Measurements from ENCODE around the gene SOX13. TPM values are rescaled to one million over a fixed set of nuclear protein-coding genes. Genes with fewer than 3 reads are reported as not detected.

Gene SOX13
- total RNA-seq (10 to 100 TPM in 1 of 5 experiments, 1 to 10 TPM in 1, under 1 TPM in 3; 0.24 to 10.1 (median 0.85) TPM), polyA plus RNA-seq (not detected), total RNA-seq (not detected)

GRCh38 chr1:204072931-204073836, at the start of gene SOX13:
Gene SOX13, plus strand, starts transcription at chr1:204073115. Its CDS starts 39,801 bp downstream, at chr1:204112916.
- intact Hi-C loops (cut with micrococcal nuclease): no loop called here
- Mint-ChIP-seq H3K4me3 (peak within 1 kb of the TSS; percentile 49 to 88 (median 75)), H3K4me1 (peaks cover 0 to 28% (median 22%) of the 10 kb centered on the region in 7 donors), H3K36me3 (peaks cover 0 to 6% (median 1%) of the 10 kb centered on the region in 5 donors), H3K9me3 (peaks cover 0 to 5% (median 2%) of the 10 kb centered on the region in 11 donors), H3K27ac (no peak within 1 kb of the TSS), H3K27me3 (peaks cover 50 to 89% (median 65%) of the 10 kb centered on the region in 5 donors)
- ATAC-seq (peak; percentile 69), DNase-seq (peak in 1 of 9 donors; percentile 24)
- Histone ChIP-seq H3K36me3 (ENCODE audit: control insufficient read depth in 2 of 3, insufficient read depth in 3 of 3, low read length in 3 of 3) (no peaks in the 10 kb centered on the region), H3K4me1 (ENCODE audit: control insufficient read depth in 2 of 2, insufficient read depth in 2 of 2, low read length in 2 of 2) (peaks cover 0 to 4% of the 10 kb centered on the region in 2 donors), H3K4me3 (ENCODE audit: low read length) (peak within 1 kb of the TSS; percentile 55), H3K27ac (ENCODE audit: low read depth, low read length) (no peak within 1 kb of the TSS), H3K9me3 (ENCODE audit: control insufficient read depth in 2 of 3, low read length in 3 of 3) (no peaks in the 10 kb centered on the region), H3K27me3 (ENCODE audit: control insufficient read depth in 2 of 2, insufficient read depth in 2 of 2, low read length in 2 of 2) (peaks cover 0 to 5% of the 10 kb centered on the region in 2 donors)
- CTCF ChIA-PET: no interaction called here
- POLR2A ChIA-PET: no interaction called here

DNA sequence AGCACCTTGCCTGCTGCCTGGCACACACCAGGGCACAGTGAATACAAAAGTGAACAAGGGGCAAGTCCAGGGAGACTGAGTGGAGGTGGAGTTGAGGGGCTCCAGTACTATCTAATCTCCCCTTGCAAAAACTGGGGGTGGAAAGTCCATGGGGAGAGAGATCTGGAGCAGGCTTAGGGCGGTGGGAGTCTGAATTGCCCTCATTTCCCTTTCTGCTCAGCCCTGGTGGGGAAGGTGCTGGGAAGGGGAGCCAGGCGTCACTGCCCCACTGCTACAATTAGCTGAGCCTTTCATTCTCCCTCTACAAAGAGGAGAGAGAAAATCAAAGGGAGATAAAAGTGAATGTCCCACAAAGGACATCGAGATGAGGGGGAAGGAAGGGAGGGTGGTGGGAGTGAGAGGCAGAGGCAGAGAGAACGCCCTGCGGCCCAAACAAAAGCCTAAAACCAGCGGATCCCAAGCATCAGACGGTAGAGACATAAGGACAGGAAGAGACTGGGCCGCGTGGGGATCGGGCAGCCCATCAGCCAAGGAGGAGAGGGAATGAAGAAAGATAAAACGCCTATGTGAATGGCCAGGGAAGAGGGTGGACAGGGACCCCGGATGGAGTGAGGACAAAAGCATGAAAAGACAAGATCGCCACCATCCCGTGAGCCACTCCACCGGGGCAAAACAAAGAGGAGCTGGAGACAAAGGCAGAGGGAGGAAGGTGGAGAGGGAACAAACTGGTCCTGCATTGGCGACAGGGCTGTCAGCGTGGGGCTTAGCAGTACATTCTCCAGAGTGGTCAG, 46.8 kb upstream of the SOX13 start:
- ChIA-PET POLR2A (no interaction called here), CTCF (no interaction called here)
- Histone ChIP-seq H3K36me3 (ENCODE audit: control insufficient read depth in 2 of 3, insufficient read depth in 3 of 3, low read length in 3 of 3) (no peaks in the 10 kb centered on the region), H3K27ac (ENCODE audit: low read depth, low read length) (no peak overlapping the region), H3K4me3 (ENCODE audit: low read length) (no peak overlapping the region), H3K4me1 (ENCODE audit: control insufficient read depth in 2 of 2, insufficient read depth in 2 of 2, low read length in 2 of 2) (no peaks in the 10 kb centered on the region), H3K9me3 (ENCODE audit: control insufficient read depth in 2 of 3, low read length in 3 of 3) (no peaks in the 10 kb centered on the region), H3K27me3 (ENCODE audit: control insufficient read depth in 2 of 2, insufficient read depth in 2 of 2, low read length in 2 of 2) (no peaks in the 10 kb centered on the region)
- Mint-ChIP-seq H3K9me3 (peaks cover 0 to 2% (median 0%) of the 10 kb centered on the region in 11 donors), H3K4me1 (no peaks in the 10 kb centered on the region), H3K27ac (no peak overlapping the region), H3K36me3 (no peaks in the 10 kb centered on the region), H3K27me3 (peaks cover 17 to 33% (median 25%) of the 10 kb centered on the region in 5 donors), H3K4me3 (no peak overlapping the region)
- ATAC-seq: no peak
- DNase-seq: no peak
- intact Hi-C loops (cut with micrococcal nuclease): no loop called here

GRCh38 chr1:204027446-204027845, 45.5 kb upstream of the SOX13 start:
- no peak overlapping the region for H3K4me3 ChIP-seq (ENCODE audit: low read length)
- ChIA-PET POLR2A (no interaction called here), CTCF (no interaction called here)
- no peaks in the 10 kb centered on the region for H3K36me3 ChIP-seq (ENCODE audit: control insufficient read depth in 2 of 3, insufficient read depth in 3 of 3, low read length in 3 of 3)
- Mint-ChIP-seq H3K27ac (no peak overlapping the region), H3K9me3 (peaks cover 0 to 2% (median 0%) of the 10 kb centered on the region in 11 donors), H3K27me3 (peaks cover 17 to 37% (median 25%) of the 10 kb centered on the region in 5 donors), H3K4me1 (peaks cover 0 to 2% (median 0%) of the 10 kb centered on the region in 7 donors), H3K4me3 (no peak overlapping the region), H3K36me3 (peaks cover 0 to 1% (median 0%) of the 10 kb centered on the region in 5 donors)
- no peaks in the 10 kb centered on the region for H3K27me3 ChIP-seq (ENCODE audit: control insufficient read depth in 2 of 2, insufficient read depth in 2 of 2, low read length in 2 of 2)
- H3K9me3 ChIP-seq (ENCODE audit: control insufficient read depth in 2 of 3, low read length in 3 of 3): no peaks in the 10 kb centered on the region
- ATAC-seq: no peak
- no peaks in the 10 kb centered on the region for H3K4me1 ChIP-seq (ENCODE audit: control insufficient read depth in 2 of 2, insufficient read depth in 2 of 2, low read length in 2 of 2)
- intact Hi-C loops (cut with micrococcal nuclease): no loop called here
- H3K27ac ChIP-seq (ENCODE audit: low read depth, low read length): no peak overlapping the region
- no peak for DNase-seq

- H3K9me3 Mint-ChIP-seq: peaks cover 0 to 2% (median 0%) of the 10 kb centered on the region in 11 donors
- Histone ChIP-seq H3K27me3 (ENCODE audit: control insufficient read depth in 2 of 2, insufficient read depth in 2 of 2, low read length in 2 of 2) (no peaks in the 10 kb centered on the region), H3K4me1 (ENCODE audit: control insufficient read depth in 2 of 2, insufficient read depth in 2 of 2, low read length in 2 of 2) (no peaks in the 10 kb centered on the region), H3K27ac (ENCODE audit: low read depth, low read length) (no peak overlapping the region), H3K4me3 (ENCODE audit: low read length) (no peak overlapping the region), H3K9me3 (ENCODE audit: control insufficient read depth in 2 of 3, low read length in 3 of 3) (no peaks in the 10 kb centered on the region), H3K36me3 (ENCODE audit: control insufficient read depth in 2 of 3, insufficient read depth in 3 of 3, low read length in 3 of 3) (no peaks in the 10 kb centered on the region)
- H3K27ac Mint-ChIP-seq: no peak overlapping the region
- ChIA-PET POLR2A (no interaction called here), CTCF (no interaction called here)
- ATAC-seq (no peak), DNase-seq (no peak)
- peaks cover 15 to 43% (median 28%) of the 10 kb centered on the region in 5 donors for H3K27me3 Mint-ChIP-seq
- no peak overlapping the region for H3K4me3 Mint-ChIP-seq
- H3K36me3 Mint-ChIP-seq: peaks cover 0 to 1% (median 0%) of the 10 kb centered on the region in 5 donors
- H3K4me1 Mint-ChIP-seq: peaks cover 0 to 2% (median 0%) of the 10 kb centered on the region in 7 donors
- intact Hi-C loops (cut with micrococcal nuclease): no loop called here
These were observed 43.9 kb upstream of the SOX13 start for GRCh38 chr1:204029016-204029415.

GRCh38 chr1:204031098-204031710, 41.7 kb upstream of the SOX13 start:
- H3K27ac ChIP-seq (ENCODE audit: low read depth, low read length): no peak overlapping the region
- DNase-seq: no peak
- Mint-ChIP-seq H3K27ac (no peak overlapping the region), H3K9me3 (no peaks in the 10 kb centered on the region), H3K4me1 (peaks cover 0 to 2% (median 0%) of the 10 kb centered on the region in 7 donors), H3K36me3 (peaks cover 0 to 1% (median 0%) of the 10 kb centered on the region in 5 donors), H3K4me3 (no peak overlapping the region), H3K27me3 (peaks cover 5 to 31% (median 12%) of the 10 kb centered on the region in 5 donors)
- H3K4me1 ChIP-seq (ENCODE audit: control insufficient read depth in 2 of 2, insufficient read depth in 2 of 2, low read length in 2 of 2): no peaks in the 10 kb centered on the region
- ChIA-PET CTCF (interaction anchor here (0.5 to 0.6 kb wide), 2 partner anchors 17 to 1561 kb away, joined by 3 to 4 read pairs; no protein-coding TSS in a partner anchor), POLR2A (no interaction called here)
- no peaks in the 10 kb centered on the region for H3K36me3 ChIP-seq (ENCODE audit: control insufficient read depth in 2 of 3, insufficient read depth in 3 of 3, low read length in 3 of 3)
- H3K9me3 ChIP-seq (ENCODE audit: control insufficient read depth in 2 of 3, low read length in 3 of 3): no peaks in the 10 kb centered on the region
- intact Hi-C loops (cut with micrococcal nuclease): no loop called here
- H3K27me3 ChIP-seq (ENCODE audit: control insufficient read depth in 2 of 2, insufficient read depth in 2 of 2, low read length in 2 of 2): no peaks in the 10 kb centered on the region
- no peak for ATAC-seq
- H3K4me3 ChIP-seq (ENCODE audit: low read length): no peak overlapping the region

DNA sequence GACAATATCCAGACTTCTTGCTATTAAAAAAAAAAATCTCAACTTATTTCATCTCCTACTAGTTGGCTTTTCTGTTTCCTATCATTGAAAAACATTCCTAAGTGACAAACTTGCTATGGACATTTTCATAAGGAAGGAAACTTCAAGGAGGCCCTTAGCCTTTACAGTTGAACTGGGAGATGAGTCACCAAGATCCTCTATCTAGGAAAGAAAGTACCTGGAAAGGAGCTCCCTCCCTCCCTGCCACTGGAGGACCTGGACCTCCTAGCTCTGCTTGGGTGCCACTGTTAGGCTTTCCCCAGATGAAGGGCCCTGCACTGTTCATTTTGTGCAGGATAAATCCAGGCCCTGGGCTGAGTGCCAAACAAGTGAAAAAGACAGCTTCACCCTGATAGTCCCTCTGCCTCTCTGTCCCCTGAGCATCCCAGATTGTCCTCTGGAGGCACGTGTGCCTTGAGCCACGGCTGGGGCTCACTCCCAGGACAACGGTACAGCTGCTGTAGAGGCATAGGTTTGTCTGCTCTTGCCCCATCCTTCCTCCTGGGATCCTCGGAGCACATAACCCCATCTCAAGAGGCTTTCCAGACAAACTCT, 40.2 kb upstream of the SOX13 start:
- Mint-ChIP-seq H3K4me1 (peaks cover 0 to 2% (median 0%) of the 10 kb centered on the region in 7 donors), H3K9me3 (no peaks in the 10 kb centered on the region), H3K4me3 (no peak overlapping the region), H3K27ac (no peak overlapping the region), H3K36me3 (peaks cover 0 to 1% (median 0%) of the 10 kb centered on the region in 5 donors), H3K27me3 (peaks cover 4 to 18% (median 10%) of the 10 kb centered on the region in 5 donors)
- no peaks in the 10 kb centered on the region for H3K36me3 ChIP-seq (ENCODE audit: control insufficient read depth in 2 of 3, insufficient read depth in 3 of 3, low read length in 3 of 3)
- H3K4me1 ChIP-seq (ENCODE audit: control insufficient read depth in 2 of 2, insufficient read depth in 2 of 2, low read length in 2 of 2): no peaks in the 10 kb centered on the region
- ATAC-seq (no peak), DNase-seq (no peak)
- ChIA-PET POLR2A (no interaction called here), CTCF (no interaction called here)
- no peaks in the 10 kb centered on the region for H3K27me3 ChIP-seq (ENCODE audit: control insufficient read depth in 2 of 2, insufficient read depth in 2 of 2, low read length in 2 of 2)
- H3K9me3 ChIP-seq (ENCODE audit: control insufficient read depth in 2 of 3, low read length in 3 of 3): no peaks in the 10 kb centered on the region
- intact Hi-C loops (cut with micrococcal nuclease): no loop called here
- H3K27ac ChIP-seq (ENCODE audit: low read depth, low read length): no peak overlapping the region
- no peak overlapping the region for H3K4me3 ChIP-seq (ENCODE audit: low read length)
